Measurements from ENCODE around the gene IL1B.
A peak's percentile ranks its signal among the peaks of the same experiment; 100 is the strongest.

Gene IL1B

GRCh38 chr2:112836695-112837117, at the start of gene IL1B:
Gene IL1B, minus strand, starts transcription at chr2:112836779. Its CDS starts 550 bp downstream, at chr2:112836229.
- DNase-seq (ENCODE audit: low read depth): peak; percentile 85
- peak within 1 kb of the TSS; percentile 26 for H3K4me3 ChIP-seq (ENCODE audit: low read depth, low read length)
- no peak for TF ChIP-seq CTCF (conservative IDR thresholded peaks at IDR 0.05; ENCODE audit: low read depth, low read length)

GRCh38 chr2:112886291-112886690, 49.7 kb upstream of the IL1B start:
- no peak overlapping the region for H3K4me3 ChIP-seq (ENCODE audit: low read depth, low read length)
- no peak for DNase-seq (ENCODE audit: low read depth)
- no peak for TF ChIP-seq CTCF (conservative IDR thresholded peaks at IDR 0.05; ENCODE audit: low read depth, low read length)

- DNase-seq (ENCODE audit: low read depth): no peak
- no peak for TF ChIP-seq CTCF (conservative IDR thresholded peaks at IDR 0.05; ENCODE audit: low read depth, low read length)
Measured at GRCh38 chr2:112885506-112885902, 48.9 kb upstream of the IL1B start.

GRCh38 chr2:112884869-112885505, 48.4 kb upstream of the IL1B start:
- peak; percentile 89 for TF ChIP-seq CTCF (conservative IDR thresholded peaks at IDR 0.05; ENCODE audit: low read depth, low read length)
- DNase-seq (ENCODE audit: low read depth): peak; percentile 34
- no peak overlapping the region for H3K4me3 ChIP-seq (ENCODE audit: low read depth, low read length)

More at GRCh38 chr2:112885506-112885902, 48.9 kb upstream of the IL1B start:
- no peak overlapping the region for H3K4me3 ChIP-seq (ENCODE audit: low read depth, low read length)

- TF ChIP-seq CTCF (conservative IDR thresholded peaks at IDR 0.05; ENCODE audit: low read depth, low read length): no peak
- H3K4me3 ChIP-seq (ENCODE audit: low read depth, low read length): no peak overlapping the region
- DNase-seq (ENCODE audit: low read depth): no peak
Measured at GRCh38 chr2:112883669-112884068, 47.1 kb upstream of the IL1B start.

GRCh38 chr2:112881217-112881985, 44.8 kb upstream of the IL1B start:
- peak; percentile 75 for DNase-seq (ENCODE audit: low read depth)
- no peak for TF ChIP-seq CTCF (conservative IDR thresholded peaks at IDR 0.05; ENCODE audit: low read depth, low read length)
- H3K4me3 ChIP-seq (ENCODE audit: low read depth, low read length): no peak overlapping the region
